GM19455 (cell line): ENCODE results near the gene AGPAT3.

ENCODE experiments used
- ATAC-seq: cut with Tn5 transposase; IDR thresholded peaks from one replicate; pipeline ENCODE4 v1.9.1; 2021; ENCODE audit not compliant: unreplicated experiment

The AGPAT3 gene

DNA sequence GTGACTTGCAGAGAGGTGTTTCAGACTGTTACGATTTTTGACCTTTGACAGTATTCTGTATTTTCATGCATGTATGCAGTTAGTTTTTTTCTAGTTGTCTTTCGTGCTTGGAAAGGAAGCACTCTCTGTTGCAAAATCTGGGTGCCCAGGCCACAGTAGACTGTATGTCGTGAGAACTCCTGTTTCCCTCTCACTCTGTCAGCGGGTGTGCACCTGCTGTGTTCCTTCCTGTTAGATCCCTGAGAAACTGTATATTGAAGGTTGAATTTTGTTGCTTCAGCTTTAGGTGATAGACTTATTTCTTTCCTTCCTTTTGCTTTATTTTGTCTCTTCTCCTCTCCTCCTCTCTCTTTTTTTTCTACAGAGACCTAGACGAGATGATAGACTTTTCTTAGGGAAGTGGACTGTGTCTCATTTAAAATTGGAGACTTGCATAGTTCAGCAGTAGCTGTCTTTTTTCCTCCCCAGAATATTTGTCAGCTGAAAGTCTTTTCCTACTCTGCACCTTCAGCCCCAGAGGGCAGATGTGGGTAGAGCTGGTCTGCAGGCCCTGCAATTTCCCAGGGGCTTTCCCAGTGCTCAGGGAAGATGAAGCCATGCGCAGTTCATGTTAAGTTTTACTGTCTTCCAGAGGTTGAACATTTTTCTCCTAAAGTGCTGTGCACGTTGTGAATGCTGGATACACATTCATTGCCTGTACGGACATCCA is 148.5 kb downstream of the AGPAT3 start:
- ATAC-seq = no peak

DNA sequence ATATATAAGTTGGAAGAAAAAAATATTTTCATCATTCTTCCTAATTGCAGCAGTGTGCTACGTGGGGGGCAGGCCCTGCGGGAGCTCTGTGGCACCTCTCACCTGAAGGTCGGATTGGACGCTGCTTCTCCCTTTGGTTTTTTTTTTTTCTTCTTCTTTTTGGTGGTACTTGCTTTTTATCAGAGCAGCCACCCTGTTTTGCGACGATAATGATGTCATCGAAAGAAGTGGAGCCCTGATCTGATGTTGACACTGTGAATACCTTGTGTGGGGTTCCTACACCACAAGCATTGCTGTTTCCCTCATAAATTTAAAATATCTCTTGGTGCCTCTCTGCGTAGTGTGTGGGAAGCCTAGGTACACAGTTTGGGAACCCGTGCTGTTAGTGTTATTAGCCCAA is 152.6 kb downstream of the AGPAT3 start:
- no peak for ATAC-seq

DNA sequence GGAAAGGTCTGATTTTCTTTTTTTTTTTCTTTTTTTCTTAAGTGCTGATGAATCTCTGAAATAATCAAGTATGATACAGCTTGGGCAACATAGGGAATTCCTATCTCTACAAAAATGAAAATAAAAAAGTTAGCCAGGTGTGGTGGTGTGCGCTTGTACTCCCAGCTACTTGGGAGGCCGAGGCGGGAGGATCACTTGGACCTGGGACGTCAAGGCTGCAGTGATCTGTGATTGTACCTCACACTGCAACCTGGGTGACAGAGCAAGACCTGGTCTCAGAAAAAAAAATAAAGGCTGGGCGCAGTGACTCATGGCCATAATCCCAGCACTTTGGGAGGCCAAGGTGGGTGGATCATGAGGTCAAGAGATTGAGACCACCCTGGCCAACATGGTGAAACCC is 153.1 kb downstream of the AGPAT3 start:
- no peak for ATAC-seq

DNA sequence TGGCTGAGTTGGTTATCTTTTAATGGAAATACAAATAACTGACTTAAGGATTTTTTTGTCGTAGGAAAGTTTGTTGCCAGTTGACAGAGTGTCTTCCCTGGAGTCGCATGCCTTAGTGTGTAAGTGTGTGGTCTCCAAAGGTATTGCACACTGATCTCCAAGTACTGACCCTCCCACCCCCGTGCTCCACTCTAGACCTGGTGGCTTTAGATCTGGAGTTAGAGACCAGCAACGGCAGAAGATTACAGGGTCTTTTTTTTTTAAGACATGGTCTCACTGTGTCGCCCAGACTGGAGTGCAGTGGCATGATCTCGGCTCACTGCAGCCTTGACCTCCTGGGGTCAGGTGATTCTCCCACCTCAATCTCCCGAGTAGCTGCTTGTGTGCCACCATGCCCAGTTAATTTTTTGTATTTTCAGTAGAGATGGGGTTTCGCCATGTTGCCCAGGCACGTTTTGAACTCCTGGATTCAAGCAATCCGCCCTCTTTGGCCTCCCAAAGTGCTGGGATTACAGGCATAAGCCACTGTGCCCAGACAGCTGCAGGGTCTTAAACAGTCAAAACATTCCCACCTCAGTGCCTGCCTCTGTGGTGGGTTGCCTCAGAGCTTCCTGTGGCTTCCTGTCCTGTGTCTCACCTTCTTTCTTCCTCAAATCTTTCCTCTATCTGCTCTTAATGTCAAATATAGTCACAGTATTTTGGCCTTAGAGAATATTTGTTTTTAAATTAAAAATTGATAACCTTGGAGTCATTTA is 154.0 kb downstream of the AGPAT3 start:
- ATAC-seq = no peak

DNA sequence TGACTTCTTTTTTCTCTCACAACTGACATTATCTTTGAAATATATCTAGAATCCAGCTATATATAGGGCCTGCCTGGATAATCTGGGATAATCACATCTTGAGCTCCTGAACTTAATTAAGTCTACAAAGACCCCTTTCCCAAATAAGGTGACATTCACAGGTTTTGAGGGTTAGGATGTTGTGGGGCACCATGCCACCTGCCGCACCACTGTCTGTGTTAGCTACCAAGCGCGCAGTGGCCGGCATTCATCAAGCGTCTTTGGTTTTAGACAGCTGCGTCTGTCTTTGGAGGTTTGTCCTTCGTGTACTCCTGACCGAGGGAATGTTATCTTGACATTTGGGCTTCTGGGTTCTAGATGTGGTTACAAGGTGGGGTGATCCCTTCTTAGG is 154.5 kb downstream of the AGPAT3 start:
- ATAC-seq = no peak

DNA sequence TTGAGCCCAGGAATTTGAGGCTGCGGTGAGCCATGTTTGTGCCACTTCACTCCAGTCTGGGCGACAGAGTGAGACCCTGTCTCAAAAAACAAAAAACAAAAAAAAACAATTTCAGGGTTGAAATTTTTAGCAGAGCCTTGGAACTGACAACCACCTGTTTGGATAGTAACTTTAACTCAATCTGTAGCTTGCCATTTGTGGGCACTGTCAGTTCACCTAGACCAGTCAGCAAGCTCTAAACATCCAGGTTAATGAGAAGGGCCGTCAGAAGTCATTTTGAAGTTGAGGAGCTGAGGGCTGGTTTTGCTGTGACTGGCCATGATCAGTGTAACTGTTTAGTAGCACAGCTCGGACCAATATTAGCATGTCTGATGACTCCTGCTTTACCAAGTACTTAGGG is 155.5 kb downstream of the AGPAT3 start:
- no peak for ATAC-seq

DNA sequence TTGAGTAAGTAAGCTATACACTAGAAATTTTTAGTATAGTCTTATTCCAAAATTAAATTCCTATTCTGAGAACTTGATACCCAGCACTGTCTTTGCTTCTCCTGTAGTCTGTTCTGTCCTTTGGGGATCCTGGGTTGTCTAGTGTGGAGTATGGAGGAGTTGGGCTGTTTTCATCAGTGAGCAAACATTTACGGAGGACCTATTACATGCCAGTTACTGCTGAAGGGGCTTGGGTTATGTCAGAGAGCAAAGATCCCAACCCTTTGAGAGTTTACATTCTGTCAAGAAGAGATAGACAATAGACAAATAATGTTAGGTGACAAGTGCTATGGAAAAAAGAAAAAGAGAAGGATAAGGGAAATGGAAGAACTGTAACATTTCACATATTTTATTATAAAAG is 156.0 kb downstream of the AGPAT3 start:
- ATAC-seq = no peak

DNA sequence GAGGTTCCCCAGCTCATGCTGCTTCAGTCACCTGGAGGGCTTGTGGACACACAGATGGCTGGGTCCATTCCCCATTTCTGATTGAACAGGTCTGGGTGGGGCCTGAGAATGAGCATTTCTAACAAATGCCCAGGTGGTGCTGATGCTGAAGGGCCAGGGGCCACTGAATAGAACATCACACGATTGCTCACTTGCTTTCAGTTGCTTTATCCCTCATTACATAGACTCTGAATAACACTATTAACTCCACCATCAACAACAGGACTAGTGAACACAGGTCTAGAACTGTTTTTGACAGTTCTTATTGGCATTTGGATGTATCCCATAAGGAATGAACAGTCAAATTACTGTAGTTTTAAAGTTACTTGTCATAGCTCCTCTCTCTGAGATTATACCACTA is 159.2 kb downstream of the AGPAT3 start:
- ATAC-seq = no peak

DNA sequence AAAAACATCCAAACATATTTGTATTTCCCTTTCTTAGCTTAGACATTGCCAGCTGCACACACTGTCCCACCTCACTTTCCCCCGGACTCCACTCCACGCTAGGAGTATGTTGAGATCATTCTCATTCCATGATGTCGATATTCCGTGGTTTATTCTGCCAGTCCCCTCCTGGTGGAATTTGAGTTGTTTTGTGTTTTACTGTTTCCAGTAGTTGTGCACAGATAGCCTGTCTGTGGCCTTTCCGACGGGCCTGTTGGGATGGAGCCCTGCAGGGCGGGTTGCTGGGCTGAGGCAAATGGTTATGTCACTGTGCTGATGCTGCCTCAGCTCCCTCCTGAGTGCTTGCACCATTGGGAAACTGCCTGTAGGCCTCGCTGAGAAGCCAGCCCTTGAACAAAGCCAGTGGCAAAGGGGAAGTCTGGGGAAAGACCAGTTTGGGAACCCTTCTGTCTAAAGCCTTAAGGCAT is 159.9 kb downstream of the AGPAT3 start:
- no peak for ATAC-seq

DNA sequence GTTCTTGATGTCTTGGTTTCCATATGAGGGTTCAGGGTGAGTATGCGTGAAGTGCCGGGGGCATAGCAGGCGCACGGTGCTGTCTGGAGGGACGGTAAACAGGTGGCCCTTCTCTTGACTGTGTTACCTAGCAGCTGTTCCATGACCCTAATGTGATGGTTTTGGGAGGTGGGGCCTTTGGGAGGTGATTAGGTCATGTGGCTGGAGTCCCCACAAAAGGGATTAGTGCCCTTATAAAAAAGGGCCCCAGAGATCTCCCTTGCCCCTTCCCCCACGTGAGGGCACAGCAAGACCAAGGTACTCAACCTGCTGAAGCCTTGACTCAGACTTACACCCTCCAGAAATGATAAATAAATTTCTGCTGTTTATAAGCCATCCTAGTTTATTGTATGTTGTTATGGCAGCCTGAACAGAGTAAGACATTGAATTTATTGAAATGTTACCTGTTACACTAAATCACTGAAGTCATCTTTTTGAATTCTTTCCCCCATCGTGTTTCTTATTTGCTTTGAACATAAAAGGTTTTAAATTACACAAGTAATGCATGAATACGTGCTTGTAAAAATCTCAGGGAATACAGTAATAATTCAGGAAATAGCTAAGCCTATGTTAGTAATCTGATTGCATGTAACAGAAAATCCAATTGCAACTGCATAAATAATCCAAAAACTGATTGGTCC is 162.7 kb downstream of the AGPAT3 start:
- ATAC-seq = no peak

DNA sequence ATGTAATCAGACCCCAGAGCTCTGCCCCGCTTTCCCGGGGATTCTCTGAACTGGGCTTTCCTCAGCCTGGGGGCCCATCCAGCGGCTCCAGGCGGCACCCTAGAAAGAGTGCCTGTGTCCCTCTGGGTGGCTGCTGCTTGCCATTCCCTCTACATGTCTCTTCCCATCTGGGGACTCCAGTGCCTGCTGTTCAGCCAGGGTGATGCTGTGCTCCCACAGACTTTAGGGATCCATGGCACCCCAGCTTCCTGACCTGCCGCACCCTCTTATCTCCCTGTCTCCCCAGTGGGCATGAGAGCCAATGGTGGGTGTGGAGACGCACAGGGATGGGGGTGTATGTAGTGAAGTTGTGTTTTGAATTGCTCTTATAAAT is 163.2 kb downstream of the AGPAT3 start:
- no peak for ATAC-seq

DNA sequence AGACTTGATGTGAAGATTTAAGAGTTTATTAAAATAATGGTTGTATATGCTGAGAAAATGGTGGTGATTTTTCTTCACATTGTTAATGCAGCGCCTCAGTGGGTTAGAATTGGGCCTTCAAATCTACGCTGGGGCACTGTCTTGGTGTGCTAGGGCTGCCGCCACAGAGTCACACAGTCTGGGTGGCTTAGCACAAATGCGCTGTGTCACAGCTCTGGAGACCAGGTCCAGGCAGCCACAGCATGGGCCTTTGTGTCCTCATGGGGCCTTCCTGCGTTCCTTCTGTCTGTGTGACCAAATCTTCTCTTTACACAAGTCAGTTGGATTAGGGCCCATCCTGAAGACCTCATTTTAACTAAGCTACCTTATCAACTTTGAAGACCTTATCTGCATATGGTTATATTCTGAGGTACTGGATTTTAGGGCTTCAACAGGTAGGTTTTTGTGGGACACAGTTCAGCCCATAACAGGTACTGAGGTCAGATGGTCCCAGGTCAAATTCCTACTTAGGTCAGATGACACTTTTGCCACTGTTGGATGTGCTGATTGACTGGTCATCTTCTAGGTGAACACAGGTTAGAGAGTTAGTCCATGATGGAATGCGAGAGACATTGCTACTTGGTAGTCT is 164.6 kb downstream of the AGPAT3 start:
- no peak for ATAC-seq

DNA sequence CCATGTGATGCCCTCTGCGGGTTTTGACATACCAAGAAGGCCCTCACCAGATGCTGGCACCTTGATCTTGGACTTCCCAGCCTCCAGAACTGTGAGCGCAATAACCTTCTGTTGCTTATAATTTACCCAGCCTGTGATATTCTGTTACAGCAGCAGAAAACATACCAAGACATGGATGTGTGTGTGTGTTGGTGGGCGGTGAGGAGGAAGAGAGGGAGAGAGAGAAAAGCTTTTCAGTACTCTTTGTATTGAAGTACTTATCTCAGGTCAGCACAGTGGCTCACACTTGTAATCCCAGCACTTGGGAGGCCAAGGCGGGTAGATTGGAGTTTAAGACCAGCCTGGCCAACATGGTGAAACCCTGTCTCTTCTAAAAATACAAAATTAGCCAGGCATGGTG is 170.2 kb downstream of the AGPAT3 start:
- no peak for ATAC-seq
